Measurements from ENCODE around the gene BRD3. TPM values are rescaled to one million over a fixed set of nuclear protein-coding genes. Genes with fewer than 3 reads are reported as not detected.

BRD3 gene
- total RNA-seq, 6 donors from 2014 or later: 20.2 to 87.7 (median 44.3) TPM

- no peak for TF ChIP-seq POLR2AphosphoS5 (IDR thresholded peaks at IDR 0.05)
- TF ChIP-seq, protein P1, sequence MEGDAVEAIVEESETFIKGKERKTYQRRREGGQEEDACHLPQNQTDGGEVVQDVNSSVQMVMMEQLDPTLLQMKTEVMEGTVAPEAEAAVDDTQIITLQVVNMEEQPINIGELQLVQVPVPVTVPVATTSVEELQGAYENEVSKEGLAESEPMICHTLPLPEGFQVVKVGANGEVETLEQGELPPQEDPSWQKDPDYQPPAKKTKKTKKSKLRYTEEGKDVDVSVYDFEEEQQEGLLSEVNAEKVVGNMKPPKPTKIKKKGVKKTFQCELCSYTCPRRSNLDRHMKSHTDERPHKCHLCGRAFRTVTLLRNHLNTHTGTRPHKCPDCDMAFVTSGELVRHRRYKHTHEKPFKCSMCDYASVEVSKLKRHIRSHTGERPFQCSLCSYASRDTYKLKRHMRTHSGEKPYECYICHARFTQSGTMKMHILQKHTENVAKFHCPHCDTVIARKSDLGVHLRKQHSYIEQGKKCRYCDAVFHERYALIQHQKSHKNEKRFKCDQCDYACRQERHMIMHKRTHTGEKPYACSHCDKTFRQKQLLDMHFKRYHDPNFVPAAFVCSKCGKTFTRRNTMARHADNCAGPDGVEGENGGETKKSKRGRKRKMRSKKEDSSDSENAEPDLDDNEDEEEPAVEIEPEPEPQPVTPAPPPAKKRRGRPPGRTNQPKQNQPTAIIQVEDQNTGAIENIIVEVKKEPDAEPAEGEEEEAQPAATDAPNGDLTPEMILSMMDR (IDR thresholded peaks at IDR 0.05): no peak
- no peak for TF ChIP-seq EP300 (IDR thresholded peaks at IDR 0.05)
- TF ChIP-seq POLR2A (IDR thresholded peaks at IDR 0.05): no peak
- ATAC-seq (ENCODE audit: low FRiP score in 2 of 2) (no peak), DNase-seq (peak in 1 of 2 donors; percentile 53)
- Histone ChIP-seq H3K4me1 (peaks cover 20 to 47% (median 33%) of the 10 kb centered on the region in 4 donors), H3K27me3 (no peaks in the 10 kb centered on the region), H3K9me3 (no peaks in the 10 kb centered on the region), H3K36me3 (no peaks in the 10 kb centered on the region), H3K4me3 (no peak overlapping the region), H3K27ac (peak overlapping the region in 1 of 4 donors; percentile 8)
- 90 to 93% methylated on average over 12 to 13 of the region's 14 CpGs for WGBS, 2 donors
Observed at GRCh38 chr9:133981589-133981957, 86.3 kb downstream of the BRD3 start.

GRCh38 chr9:133980864-133981588, 86.8 kb downstream of the BRD3 start:
- DNase-seq (peak in 1 of 2 donors; percentile 75), ATAC-seq (ENCODE audit: low FRiP score in 2 of 2) (no peak)
- Histone ChIP-seq H3K4me1 (peaks cover 20 to 47% (median 33%) of the 10 kb centered on the region in 4 donors), H3K27ac (peak overlapping the region in 1 of 4 donors; percentile 89), H3K4me3 (no peak overlapping the region), H3K9me3 (no peaks in the 10 kb centered on the region), H3K36me3 (no peaks in the 10 kb centered on the region), H3K27me3 (no peaks in the 10 kb centered on the region)
- 82 to 88% methylated on average over 6 to 23 of the region's 25 CpGs for WGBS, 2 donors
- TF ChIP-seq EP300 (IDR thresholded peaks at IDR 0.05): no peak
- TF ChIP-seq, protein P1 (IDR thresholded peaks at IDR 0.05): no peak
- TF ChIP-seq POLR2A (IDR thresholded peaks at IDR 0.05): no peak
- TF ChIP-seq POLR2AphosphoS5 (IDR thresholded peaks at IDR 0.05): no peak

Other genes starting within 250 kb of the BRD3 start
- 10 to 100 TPM; 12.0 to 38.8 (median 22.0) TPM for gene VAV2, start 75.7 kb downstream of the BRD3 start, total RNA-seq
- 10 to 100 TPM in 4 of 6 donors, 1 to 10 TPM in 2; 7.0 to 17.8 (median 11.6) TPM for gene BRD3OS, start 42.5 kb downstream of the BRD3 start, total RNA-seq
- gene WDR5, start 68.1 kb upstream of the BRD3 start, total RNA-seq: 10 to 100 TPM; 23.3 to 48.2 (median 27.3) TPM
- 100 to 1,000 TPM in 1 of 6 donors, 10 to 100 TPM in 1, not detected in 4; 70.7 to 223 TPM for gene RNU6ATAC, start 96.5 kb upstream of the BRD3 start, total RNA-seq